Gastroesophageal sphincter (tissue), 4 donors: ENCODE data around the gene FANCC. TPM values are rescaled to one million over a fixed set of nuclear protein-coding genes. Genes with fewer than 3 reads are reported as not detected.

Source experiments
- ATAC-seq: fragments of 150-250 bp; one replicate; pipeline ENCODE4 v1.9.1; 2016; ENCODE audit warnings: mild to moderate bottlenecking, moderate library complexity
- H3K27ac ChIP-seq, 4 donors: fragments of 200-600 bp; sonication (generic) in 3 of 4; 1 replicate in 3 of 4; 2 replicates in 1 of 4; pipeline ENCODE4 v1.5.1; 2016 to 2019
- H3K27me3 ChIP-seq: fragments of 200-600 bp; sonication (generic); one replicate; pipeline ENCODE4 v1.5.1; 2019
- H3K36me3 ChIP-seq, 2 donors: fragments of 200-600 bp; sonication (generic); one replicate each; pipeline ENCODE4 v1.5.1; 2019; ENCODE audit warnings: control low read depth in 1 of 2
- H3K4me1 ChIP-seq, 3 donors: fragments of 200-600 bp; sonication (generic); 1 replicate in 2 of 3; 2 replicates in 1 of 3; pipeline ENCODE4 v1.5.1; 2016 to 2019; ENCODE audit warnings: control low read depth in 2 of 3
- H3K4me3 ChIP-seq, 2 donors: fragments of 200-600 bp; sonication (generic); one replicate each; pipeline ENCODE4 v1.5.1; 2019; ENCODE audit warnings: mild to moderate bottlenecking in 1 of 2, moderate library complexity in 1 of 2
- H3K9me3 ChIP-seq, 3 donors: fragments of 200-600 bp; sonication (generic); one replicate each; pipeline ENCODE4 v1.5.1; 2017 to 2019; ENCODE audit warnings: control low read depth in 2 of 3
- CTCF ChIP-seq, 4 experiments: fragments of 200-600 bp in 2 of 4; fragments of 450-650 bp in 2 of 4; sonication (generic) in 1 of 4; IDR thresholded peaks; one replicate each; pipeline ENCODE4 v1.5.1; 2017 to 2019; ENCODE audit warnings: antibody characterized with exemption in 4 of 4, mild to moderate bottlenecking in 2 of 4, moderate library complexity in 2 of 4
- EP300 ChIP-seq: sonication (generic); formaldehyde crosslinking; IDR thresholded peaks from one replicate; pipeline ENCODE4 v1.6.1; 2017; ENCODE audit warnings: antibody characterized with exemption, mild to moderate bottlenecking
- POLR2A ChIP-seq, 2 donors: fragments of 450-650 bp; IDR thresholded peaks; one replicate each; pipeline ENCODE4 v1.6.1; 2017; ENCODE audit warnings: antibody characterized with exemption in 2 of 2, mild to moderate bottlenecking in 2 of 2, moderate library complexity in 1 of 2
- POLR2AphosphoS5 ChIP-seq: sonication (generic); formaldehyde crosslinking; IDR thresholded peaks from one replicate; pipeline ENCODE4 v1.6.1; 2017; ENCODE audit warnings: antibody characterized with exemption
- WGBS, 2 donors: methylation state at CpG; one replicate each; pipeline ENCODE4 v1.1.5; 2018; ENCODE audit warnings: low coverage in 1 of 2; 5-methylcytosine and 5-hydroxymethylcytosine counted together
- total RNA-seq, 4 donors: library from RNA; depleted of rRNA; stranded (reverse); fragments of >200 nt; gene quantifications; one replicate each; pipeline ENCODE4 v1.1.0, GENCODE V29; 2016

FANCC gene
- total RNA-seq, 4 donors from 2014 or later: 4.9 to 9.4 (median 7.4) TPM

DNA sequence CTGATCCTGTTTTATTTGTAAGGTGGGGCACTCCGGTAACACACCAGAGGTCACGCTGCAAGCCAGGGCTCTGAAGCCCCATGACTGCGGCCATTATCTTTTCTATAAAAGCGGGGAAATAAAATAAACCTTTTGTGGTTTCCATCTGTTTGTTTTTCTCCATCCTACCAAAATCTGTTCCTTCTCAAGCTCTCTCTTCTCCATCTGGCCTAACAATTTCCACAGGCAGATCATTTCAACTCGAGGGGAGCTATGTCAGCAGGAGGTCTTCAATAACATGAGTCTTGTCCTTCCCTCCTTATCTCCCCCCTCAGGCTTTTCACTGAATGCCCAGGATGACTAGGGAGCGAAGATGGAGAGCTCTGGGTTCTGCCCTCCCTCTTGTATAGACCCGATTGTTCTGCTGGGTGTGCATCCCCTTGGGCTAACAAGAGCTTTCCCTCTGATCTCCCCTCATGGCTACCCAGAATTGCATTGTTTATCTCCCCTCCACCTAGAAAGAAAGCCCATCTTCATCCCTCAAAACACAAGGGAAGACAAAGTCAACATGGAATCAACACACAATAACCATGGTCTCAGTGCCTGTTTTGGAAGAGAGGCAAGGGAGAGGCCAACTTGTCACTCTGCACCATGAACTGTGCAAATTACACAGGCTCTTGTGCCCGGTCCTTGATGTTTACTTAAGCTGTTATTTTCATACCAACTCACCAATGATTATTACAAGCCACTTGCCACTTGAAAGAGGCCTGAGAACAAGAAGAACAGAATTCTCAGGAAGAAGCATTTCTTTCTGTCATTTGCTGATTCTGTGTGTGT, 187.8 kb downstream of the FANCC start:
- Histone ChIP-seq H3K36me3 (peaks cover 0 to 16% of the 10 kb centered on the region in 2 donors), H3K4me1 (peaks cover 0 to 70% (median 6%) of the 10 kb centered on the region in 3 donors), H3K9me3 (no peaks in the 10 kb centered on the region), H3K27ac (no peak overlapping the region), H3K4me3 (no peak overlapping the region), H3K27me3 (no peaks in the 10 kb centered on the region)
- WGBS, 2 donors: 80 to 82% methylated on average over 5 to 8 of the region's 8 CpGs
- TF ChIP-seq POLR2AphosphoS5 (no peak), POLR2A (IDR thresholded peaks at IDR 0.05) (no peak), CTCF (IDR thresholded peaks at IDR 0.05) (no peak), EP300 (no peak)
- ATAC-seq: no peak

GRCh38 chr9:95128177-95128524, 189.4 kb downstream of the FANCC start:
- WGBS, 2 donors: 61 to 67% methylated on average over 4 of the region's 4 CpGs
- Histone ChIP-seq H3K27ac (no peak overlapping the region), H3K9me3 (no peaks in the 10 kb centered on the region), H3K4me1 (peaks cover 0 to 67% (median 6%) of the 10 kb centered on the region in 3 donors), H3K27me3 (no peaks in the 10 kb centered on the region), H3K36me3 (peaks cover 0 to 4% of the 10 kb centered on the region in 2 donors), H3K4me3 (no peak overlapping the region)
- no peak for ATAC-seq
- TF ChIP-seq POLR2A (IDR thresholded peaks at IDR 0.05): no peak
- no peak for TF ChIP-seq POLR2AphosphoS5
- no peak for TF ChIP-seq EP300
- TF ChIP-seq CTCF (IDR thresholded peaks at IDR 0.05): no peak

GRCh38 chr9:95127249-95128176, 190.0 kb downstream of the FANCC start:
- Histone ChIP-seq H3K27ac (peak overlapping the region in 3 of 4 donors; percentile 5 to 77 (median 66)), H3K27me3 (no peaks in the 10 kb centered on the region), H3K36me3 (no peaks in the 10 kb centered on the region), H3K9me3 (no peaks in the 10 kb centered on the region), H3K4me3 (peak overlapping the region; percentile 29 to 49), H3K4me1 (peaks cover 0 to 60% (median 6%) of the 10 kb centered on the region in 3 donors)
- peak; percentile 51 for TF ChIP-seq POLR2AphosphoS5
- no peak for TF ChIP-seq EP300
- no peak for TF ChIP-seq POLR2A (IDR thresholded peaks at IDR 0.05)
- TF ChIP-seq CTCF (IDR thresholded peaks at IDR 0.05): peak; percentile 96 to 98 (median 96)
- 6 to 9% methylated on average over 15 of the region's 35 CpGs for WGBS, 2 donors
- peak; percentile 88 for ATAC-seq

- H3K9me3 ChIP-seq: no peaks in the 10 kb centered on the region
- no peaks in the 10 kb centered on the region for H3K27me3 ChIP-seq
- no peaks in the 10 kb centered on the region for H3K36me3 ChIP-seq
- no peak for ATAC-seq
- peak overlapping the region in 2 of 4 donors; percentile 66 to 77 for H3K27ac ChIP-seq
- TF ChIP-seq CTCF (IDR thresholded peaks at IDR 0.05): no peak
- peak; percentile 2 for TF ChIP-seq POLR2AphosphoS5
- WGBS, 2 donors: 61 to 80% methylated on average over 6 to 7 of the region's 9 CpGs
- no peak overlapping the region for H3K4me3 ChIP-seq
- H3K4me1 ChIP-seq: peaks cover 0 to 53% (median 6%) of the 10 kb centered on the region in 3 donors
Measured at GRCh38 chr9:95126739-95127138, 190.8 kb downstream of the FANCC start.
